Sciatic nerve (tissue), 2 donors: Measurements from ENCODE around the gene SYP. TPM values are rescaled to one million over a fixed set of nuclear protein-coding genes. Genes with fewer than 3 reads are reported as not detected.

ENCODE experiments used
- ATAC-seq: fragments of 200-7000 bp; cut with Tn5 transposase; one replicate; pipeline ENCODE4 v1.9.1; 2020; ENCODE audit warnings: mild to moderate bottlenecking, moderate library complexity
- DNase-seq: peaks from one replicate; pipeline ENCODE4 v3.0.0-alpha.2; 2020; ENCODE audit warnings: low spot score
- intact Hi-C: fragments of 100-400 bp; cut with DNase I; formaldehyde crosslinking; loops from one replicate; pipeline ENCODE4 v1.14.2; 2022
- total RNA-seq: library from RNA; stranded (reverse); fragmentation: NEBNext Ultra II Directional; extraction: Animal tissue kit (Norgen Biotek cat#: 25700); gene quantifications from one replicate; pipeline ENCODE4 v1.2.1, GENCODE V29; 2021
- donor health status: DM: no; HTN: no; CAD: no.
- donor health status: DM: no; HTN: no; CAD: no.

Gene SYP
- total RNA-seq, 1 donor from 2014 or later, result 4.2 TPM

- intact Hi-C loops, result loop anchor here (10.0 kb wide), 1 partner anchor 1973 kb away; no protein-coding TSS in a partner anchor
- no peak for DNase-seq
- ATAC-seq, result no peak
These were observed 2.4 kb downstream of the SYP start for GRCh38 chrX:49197543-49198087.

GRCh38 chrX:49193542-49193964 is 6.4 kb downstream of the SYP start:
- DNase-seq, result no peak
- intact Hi-C loops, result loop anchor here (10.0 kb wide), 1 partner anchor 1969 kb away; no protein-coding TSS in a partner anchor
- ATAC-seq, result no peak

GRCh38 chrX:49192722-49193328 is 7.2 kb downstream of the SYP start:
- ATAC-seq (no peak), DNase-seq (no peak)
- intact Hi-C loops, result loop anchor here (10.0 kb wide), 1 partner anchor 1968 kb away; no protein-coding TSS in a partner anchor

- no peak for ATAC-seq
- intact Hi-C loops, result loop anchor here (10.0 kb wide), 1 partner anchor 1967 kb away; no protein-coding TSS in a partner anchor
- DNase-seq, result no peak
These were observed 8.4 kb downstream of the SYP start for GRCh38 chrX:49191574-49192011.

GRCh38 chrX:49190821-49191573 is 9.0 kb downstream of the SYP start:
- intact Hi-C loops, result loop anchor here (10.0 kb wide), 1 partner anchor 1966 kb away; no protein-coding TSS in a partner anchor
- ATAC-seq, result peak; percentile 95
- DNase-seq, result peak; percentile 91

- ATAC-seq, result no peak
These were observed 10.4 kb downstream of the SYP start for GRCh38 chrX:49189606-49190005.

GRCh38 chrX:49188468-49189076 is 11.4 kb downstream of the SYP start:
- no peak for ATAC-seq

More at GRCh38 chrX:49189606-49190005, 10.4 kb downstream of the SYP start:
- DNase-seq, result no peak
- intact Hi-C loops, result loop anchor here (10.0 kb wide), 1 partner anchor 1965 kb away; no protein-coding TSS in a partner anchor

GRCh38 chrX:49187526-49187925 is 12.5 kb downstream of the SYP start:
- DNase-seq (no peak), ATAC-seq (no peak)

More at GRCh38 chrX:49188468-49189076, 11.4 kb downstream of the SYP start:
- intact Hi-C loops, result no loop called here
- DNase-seq, result no peak

GRCh38 chrX:49187028-49187394 is 13.0 kb downstream of the SYP start:
- intact Hi-C loops, result no loop called here
- ATAC-seq (no peak), DNase-seq (no peak)

More at GRCh38 chrX:49187526-49187925, 12.5 kb downstream of the SYP start:
- intact Hi-C loops, result no loop called here

- intact Hi-C loops, result no loop called here
- peak; percentile 90 for DNase-seq
- ATAC-seq, result peak; percentile 38
These were observed 13.6 kb downstream of the SYP start, which contains the start of gene PRICKLE3 for GRCh38 chrX:49186125-49187027. TSS of gene PRICKLE3 (minus strand) at chrX:49186373. CDS start at chrX:49186297, 76 bp downstream.

- peak; percentile 93 for DNase-seq
- intact Hi-C loops, result no loop called here
- ATAC-seq, result peak; percentile 87
These were observed 15.4 kb downstream of the SYP start for GRCh38 chrX:49184294-49185281.

- ATAC-seq, result peak; percentile 1
- intact Hi-C loops, result loop anchor here (2.0 kb wide), 1 partner anchor 73 kb away; no protein-coding TSS in a partner anchor
- no peak for DNase-seq
These were observed 16.2 kb downstream of the SYP start for GRCh38 chrX:49183701-49184281.

GRCh38 chrX:49179358-49179757 is 20.6 kb downstream of the SYP start:
- ATAC-seq (no peak), DNase-seq (no peak)
- intact Hi-C loops, result no loop called here

- intact Hi-C loops, result no loop called here
- no peak for DNase-seq
- ATAC-seq, result no peak
These were observed 21.5 kb downstream of the SYP start for GRCh38 chrX:49178537-49178936.

GRCh38 chrX:49177873-49178480 is 22.0 kb downstream of the SYP start:
- ATAC-seq (no peak), DNase-seq (no peak)
- intact Hi-C loops, result no loop called here

- no peak for DNase-seq
- intact Hi-C loops, result no loop called here
- peak; percentile 39 for ATAC-seq
These were observed 22.6 kb downstream of the SYP start for GRCh38 chrX:49177338-49177833.
